ENCODE measurements around the gene MYB.

Gene MYB

GRCh38 chr6:135250751-135251497 lies 69.8 kb downstream of the MYB start:
- Histone ChIP-seq H3K27ac (ENCODE audit: low read depth, low read length) (no peak overlapping the region), H3K4me1 (ENCODE audit: control insufficient read depth, insufficient read depth, low read length, unreplicated experiment) (no peaks in the 10 kb centered on the region), H3K36me3 (ENCODE audit: insufficient read depth, low read length) (no peaks in the 10 kb centered on the region), H3K27me3 (ENCODE audit: insufficient read depth, low read length) (no peaks in the 10 kb centered on the region), H2AFZ (ENCODE audit: low read length, unreplicated experiment) (no peak overlapping the region), H3K79me2 (ENCODE audit: control insufficient read depth, insufficient read depth, low read length, unreplicated experiment) (no peaks in the 10 kb centered on the region), H3K4me3 (ENCODE audit: low read depth, low read length) (no peak overlapping the region)

- Histone ChIP-seq H3K79me2 (ENCODE audit: control insufficient read depth, insufficient read depth, low read length, unreplicated experiment) (no peaks in the 10 kb centered on the region), H3K27ac (ENCODE audit: low read depth, low read length) (no peak overlapping the region), H2AFZ (ENCODE audit: low read length, unreplicated experiment) (no peak overlapping the region), H3K27me3 (ENCODE audit: insufficient read depth, low read length) (no peaks in the 10 kb centered on the region), H3K36me3 (ENCODE audit: insufficient read depth, low read length) (no peaks in the 10 kb centered on the region), H3K4me3 (ENCODE audit: low read depth, low read length) (no peak overlapping the region), H3K4me1 (ENCODE audit: control insufficient read depth, insufficient read depth, low read length, unreplicated experiment) (no peaks in the 10 kb centered on the region)
These were observed 70.7 kb downstream of the MYB start for GRCh38 chr6:135251498-135252441.

- Histone ChIP-seq H2AFZ (ENCODE audit: low read length, unreplicated experiment) (no peak overlapping the region), H3K4me3 (ENCODE audit: low read depth, low read length) (no peak overlapping the region), H3K27me3 (ENCODE audit: insufficient read depth, low read length) (no peaks in the 10 kb centered on the region), H3K4me1 (ENCODE audit: control insufficient read depth, insufficient read depth, low read length, unreplicated experiment) (no peaks in the 10 kb centered on the region), H3K79me2 (ENCODE audit: control insufficient read depth, insufficient read depth, low read length, unreplicated experiment) (no peaks in the 10 kb centered on the region), H3K27ac (ENCODE audit: low read depth, low read length) (no peak overlapping the region), H3K36me3 (ENCODE audit: insufficient read depth, low read length) (no peaks in the 10 kb centered on the region)
These were observed 73.4 kb downstream of the MYB start for GRCh38 chr6:135254471-135254870.

GRCh38 chr6:135256866-135257265 lies 75.8 kb downstream of the MYB start:
- Histone ChIP-seq H2AFZ (ENCODE audit: low read length, unreplicated experiment) (no peak overlapping the region), H3K4me1 (ENCODE audit: control insufficient read depth, insufficient read depth, low read length, unreplicated experiment) (no peaks in the 10 kb centered on the region), H3K27me3 (ENCODE audit: insufficient read depth, low read length) (no peaks in the 10 kb centered on the region), H3K27ac (ENCODE audit: low read depth, low read length) (no peak overlapping the region), H3K4me3 (ENCODE audit: low read depth, low read length) (no peak overlapping the region), H3K79me2 (ENCODE audit: control insufficient read depth, insufficient read depth, low read length, unreplicated experiment) (no peaks in the 10 kb centered on the region), H3K36me3 (ENCODE audit: insufficient read depth, low read length) (no peaks in the 10 kb centered on the region)

GRCh38 chr6:135257631-135258405 lies 76.7 kb downstream of the MYB start:
- no peak overlapping the region for H2AFZ ChIP-seq (ENCODE audit: low read length, unreplicated experiment)
- H3K27ac ChIP-seq (ENCODE audit: low read depth, low read length): no peak overlapping the region
- H3K4me1 ChIP-seq (ENCODE audit: control insufficient read depth, insufficient read depth, low read length, unreplicated experiment): no peaks in the 10 kb centered on the region
- H3K4me3 ChIP-seq (ENCODE audit: low read depth, low read length): no peak overlapping the region
- no peaks in the 10 kb centered on the region for H3K36me3 ChIP-seq (ENCODE audit: insufficient read depth, low read length)
- H3K79me2 ChIP-seq (ENCODE audit: control insufficient read depth, insufficient read depth, low read length, unreplicated experiment): no peaks in the 10 kb centered on the region
- H3K27me3 ChIP-seq (ENCODE audit: insufficient read depth, low read length): no peaks in the 10 kb centered on the region

GRCh38 chr6:135258970-135259369 lies 77.9 kb downstream of the MYB start:
- H3K79me2 ChIP-seq (ENCODE audit: control insufficient read depth, insufficient read depth, low read length, unreplicated experiment): no peaks in the 10 kb centered on the region
- no peak overlapping the region for H3K27ac ChIP-seq (ENCODE audit: low read depth, low read length)
- no peak overlapping the region for H3K4me3 ChIP-seq (ENCODE audit: low read depth, low read length)
- H3K36me3 ChIP-seq (ENCODE audit: insufficient read depth, low read length): no peaks in the 10 kb centered on the region
- no peaks in the 10 kb centered on the region for H3K27me3 ChIP-seq (ENCODE audit: insufficient read depth, low read length)
- H2AFZ ChIP-seq (ENCODE audit: low read length, unreplicated experiment): no peak overlapping the region
- no peaks in the 10 kb centered on the region for H3K4me1 ChIP-seq (ENCODE audit: control insufficient read depth, insufficient read depth, low read length, unreplicated experiment)

- no peaks in the 10 kb centered on the region for H3K27me3 ChIP-seq (ENCODE audit: insufficient read depth, low read length)
- H3K79me2 ChIP-seq (ENCODE audit: control insufficient read depth, insufficient read depth, low read length, unreplicated experiment): no peaks in the 10 kb centered on the region
- no peak overlapping the region for H3K4me3 ChIP-seq (ENCODE audit: low read depth, low read length)
- no peaks in the 10 kb centered on the region for H3K4me1 ChIP-seq (ENCODE audit: control insufficient read depth, insufficient read depth, low read length, unreplicated experiment)
- H3K27ac ChIP-seq (ENCODE audit: low read depth, low read length): no peak overlapping the region
- H2AFZ ChIP-seq (ENCODE audit: low read length, unreplicated experiment): no peak overlapping the region
- H3K36me3 ChIP-seq (ENCODE audit: insufficient read depth, low read length): no peaks in the 10 kb centered on the region
These were observed 79.5 kb downstream of the MYB start for GRCh38 chr6:135260612-135261011.

GRCh38 chr6:135261872-135262725 lies 81.0 kb downstream of the MYB start:
- no peaks in the 10 kb centered on the region for H3K79me2 ChIP-seq (ENCODE audit: control insufficient read depth, insufficient read depth, low read length, unreplicated experiment)
- no peak overlapping the region for H3K27ac ChIP-seq (ENCODE audit: low read depth, low read length)
- no peaks in the 10 kb centered on the region for H3K27me3 ChIP-seq (ENCODE audit: insufficient read depth, low read length)
- H3K4me3 ChIP-seq (ENCODE audit: low read depth, low read length): no peak overlapping the region
- H3K36me3 ChIP-seq (ENCODE audit: insufficient read depth, low read length): no peaks in the 10 kb centered on the region
- H2AFZ ChIP-seq (ENCODE audit: low read length, unreplicated experiment): no peak overlapping the region
- no peaks in the 10 kb centered on the region for H3K4me1 ChIP-seq (ENCODE audit: control insufficient read depth, insufficient read depth, low read length, unreplicated experiment)

- H3K4me1 ChIP-seq (ENCODE audit: control insufficient read depth, insufficient read depth, low read length, unreplicated experiment): no peaks in the 10 kb centered on the region
- no peak overlapping the region for H3K4me3 ChIP-seq (ENCODE audit: low read depth, low read length)
- no peak overlapping the region for H2AFZ ChIP-seq (ENCODE audit: low read length, unreplicated experiment)
- no peaks in the 10 kb centered on the region for H3K79me2 ChIP-seq (ENCODE audit: control insufficient read depth, insufficient read depth, low read length, unreplicated experiment)
- no peak overlapping the region for H3K27ac ChIP-seq (ENCODE audit: low read depth, low read length)
- H3K27me3 ChIP-seq (ENCODE audit: insufficient read depth, low read length): no peaks in the 10 kb centered on the region
- no peaks in the 10 kb centered on the region for H3K36me3 ChIP-seq (ENCODE audit: insufficient read depth, low read length)
These were observed 84.2 kb downstream of the MYB start for GRCh38 chr6:135265278-135265677.

GRCh38 chr6:135266675-135267074 lies 85.6 kb downstream of the MYB start:
- no peak overlapping the region for H3K4me3 ChIP-seq (ENCODE audit: low read depth, low read length)
- no peaks in the 10 kb centered on the region for H3K27me3 ChIP-seq (ENCODE audit: insufficient read depth, low read length)
- H3K4me1 ChIP-seq (ENCODE audit: control insufficient read depth, insufficient read depth, low read length, unreplicated experiment): no peaks in the 10 kb centered on the region
- H2AFZ ChIP-seq (ENCODE audit: low read length, unreplicated experiment): no peak overlapping the region
- H3K79me2 ChIP-seq (ENCODE audit: control insufficient read depth, insufficient read depth, low read length, unreplicated experiment): no peaks in the 10 kb centered on the region
- no peaks in the 10 kb centered on the region for H3K36me3 ChIP-seq (ENCODE audit: insufficient read depth, low read length)
- no peak overlapping the region for H3K27ac ChIP-seq (ENCODE audit: low read depth, low read length)
